NCI-H345 (cell line): ENCODE data around the gene ZNF775.

Source experiments
- DNase-seq: peaks from one replicate; lab custom pipeline; 2025; lab: John Stamatoyannopoulos, UW

Gene ZNF775

GRCh38 chr7:150346922-150347321 is 32.2 kb upstream of the ZNF775 start:
- DNase-seq = no peak

GRCh38 chr7:150351587-150352194 is 27.4 kb upstream of the ZNF775 start:
- DNase-seq = no peak

GRCh38 chr7:150355666-150356059 is 23.5 kb upstream of the ZNF775 start:
- DNase-seq = no peak

DNA sequence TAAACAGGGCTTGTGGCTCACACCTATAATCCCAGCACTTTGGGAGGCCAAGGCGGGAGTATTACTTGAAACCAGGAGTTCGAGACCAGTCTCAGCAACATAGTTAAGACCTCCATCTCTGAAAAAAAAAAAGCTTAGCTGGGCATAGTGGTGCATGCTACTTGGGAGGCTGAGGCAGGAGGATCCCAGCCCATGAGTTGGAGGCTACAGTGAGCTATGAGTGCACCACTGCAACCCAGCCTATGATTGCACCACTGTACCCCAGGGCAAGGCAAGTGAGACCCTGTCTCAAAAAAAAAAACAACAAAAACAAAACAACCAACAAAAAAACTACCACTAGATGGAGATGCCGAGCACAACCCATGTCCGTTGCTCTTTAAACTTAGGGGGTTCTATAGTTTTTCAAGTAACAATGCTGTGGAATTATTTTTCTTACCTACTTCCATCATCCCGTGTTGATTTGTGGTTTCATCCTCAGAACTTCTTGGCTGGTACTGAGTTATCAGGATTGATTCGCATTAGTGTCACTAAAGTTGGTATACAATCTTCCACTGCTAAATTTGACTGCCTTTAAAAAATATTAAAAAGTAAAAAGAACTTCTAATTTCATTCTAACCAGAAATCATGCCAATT is 22.7 kb upstream of the ZNF775 start:
- DNase-seq = peak; percentile 20

GRCh38 chr7:150357270-150357669 is 21.9 kb upstream of the ZNF775 start:
- DNase-seq = no peak

GRCh38 chr7:150357771-150358427 is 21.2 kb upstream of the ZNF775 start:
- no peak for DNase-seq

DNA sequence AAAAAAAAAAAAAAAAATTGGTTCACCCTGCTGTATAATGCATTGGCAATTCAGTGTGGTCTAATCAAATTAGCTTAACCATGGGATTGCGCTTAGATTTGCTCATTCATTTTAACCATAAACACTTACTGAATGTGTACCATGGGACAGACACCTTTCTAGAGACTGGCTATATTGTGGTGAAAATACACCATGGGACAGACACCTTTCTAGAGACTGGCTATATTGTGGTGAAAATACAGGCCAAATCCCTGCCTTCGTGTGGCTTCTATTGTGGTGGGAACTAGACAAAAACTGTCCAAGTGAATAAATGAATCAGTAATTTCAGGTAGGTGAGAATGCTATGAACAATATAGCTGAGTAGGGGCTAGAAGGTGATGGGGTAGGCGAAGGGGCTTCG is 20.7 kb upstream of the ZNF775 start:
- DNase-seq = no peak

DNA sequence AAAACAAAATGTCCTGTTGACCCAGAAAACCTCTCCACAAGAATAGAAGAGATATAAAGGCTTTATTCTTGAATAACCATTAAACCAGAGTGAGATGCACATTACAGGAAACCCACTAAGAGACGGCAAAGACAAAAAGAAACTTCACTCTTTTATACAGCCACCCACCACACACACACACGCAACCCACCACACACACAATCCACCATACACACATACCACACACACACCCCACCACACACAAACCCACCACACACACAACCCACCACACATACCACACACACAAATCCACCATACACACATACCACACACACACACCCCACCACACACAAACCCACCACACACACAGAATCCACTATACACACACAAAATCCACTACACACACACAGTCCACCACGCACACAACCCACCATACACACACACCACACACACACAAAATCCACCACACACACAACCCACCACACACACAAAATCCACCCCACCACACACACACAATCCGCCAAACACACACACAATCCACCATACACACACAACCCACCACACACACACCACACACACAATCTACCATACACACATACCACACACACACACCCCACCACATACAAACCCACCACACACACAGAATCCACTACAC is 20.0 kb upstream of the ZNF775 start:
- DNase-seq = no peak

DNA sequence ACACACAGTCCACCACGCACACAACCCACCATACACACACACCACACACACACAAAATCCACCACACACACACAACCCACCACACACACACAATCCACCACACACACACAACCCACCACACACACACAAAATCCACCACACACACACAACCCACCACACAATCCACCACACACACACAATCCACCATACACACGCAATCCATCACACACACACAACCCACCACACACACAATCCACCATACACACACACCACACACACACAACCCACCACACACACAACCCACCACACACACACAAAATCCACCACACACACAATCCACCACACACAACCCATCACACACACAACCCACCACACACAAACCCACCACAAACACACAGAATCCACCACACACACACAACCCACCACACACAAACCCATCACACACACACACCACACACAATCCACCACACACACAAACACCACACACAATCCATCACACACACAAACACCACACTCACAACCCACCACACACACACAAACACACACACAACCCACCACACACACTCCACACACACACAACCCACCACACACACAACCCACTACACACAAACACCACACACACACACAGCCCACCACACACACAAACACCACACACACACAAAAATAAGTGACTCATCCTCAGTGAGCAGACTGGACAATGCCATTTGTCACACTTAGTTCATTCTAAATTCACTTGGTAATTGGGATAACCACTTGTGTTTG is 19.3 kb upstream of the ZNF775 start:
- no peak for DNase-seq

- no peak for DNase-seq
Observed at GRCh38 chr7:150360363-150361058, 18.6 kb upstream of the ZNF775 start.

DNA sequence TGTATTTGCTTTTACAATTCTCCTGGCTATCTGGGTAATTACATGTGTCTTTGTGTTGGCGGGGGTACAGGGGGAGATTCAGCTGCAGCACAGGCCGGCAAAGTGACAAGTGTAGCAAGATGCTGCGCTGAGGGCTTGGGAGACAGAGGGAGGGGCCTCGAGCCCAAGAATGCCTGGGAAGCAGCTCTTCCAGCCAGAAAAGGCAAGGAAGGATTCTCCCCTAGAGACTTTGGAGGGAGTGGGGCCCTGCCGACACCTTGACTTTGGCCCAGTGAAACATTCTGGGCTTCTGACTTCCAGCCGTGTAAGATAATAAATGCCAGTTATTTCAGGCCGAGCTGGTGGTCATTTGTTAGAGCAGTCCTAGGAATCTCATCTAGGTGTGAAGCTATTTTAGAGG is 17.7 kb upstream of the ZNF775 start:
- DNase-seq = no peak

DNA sequence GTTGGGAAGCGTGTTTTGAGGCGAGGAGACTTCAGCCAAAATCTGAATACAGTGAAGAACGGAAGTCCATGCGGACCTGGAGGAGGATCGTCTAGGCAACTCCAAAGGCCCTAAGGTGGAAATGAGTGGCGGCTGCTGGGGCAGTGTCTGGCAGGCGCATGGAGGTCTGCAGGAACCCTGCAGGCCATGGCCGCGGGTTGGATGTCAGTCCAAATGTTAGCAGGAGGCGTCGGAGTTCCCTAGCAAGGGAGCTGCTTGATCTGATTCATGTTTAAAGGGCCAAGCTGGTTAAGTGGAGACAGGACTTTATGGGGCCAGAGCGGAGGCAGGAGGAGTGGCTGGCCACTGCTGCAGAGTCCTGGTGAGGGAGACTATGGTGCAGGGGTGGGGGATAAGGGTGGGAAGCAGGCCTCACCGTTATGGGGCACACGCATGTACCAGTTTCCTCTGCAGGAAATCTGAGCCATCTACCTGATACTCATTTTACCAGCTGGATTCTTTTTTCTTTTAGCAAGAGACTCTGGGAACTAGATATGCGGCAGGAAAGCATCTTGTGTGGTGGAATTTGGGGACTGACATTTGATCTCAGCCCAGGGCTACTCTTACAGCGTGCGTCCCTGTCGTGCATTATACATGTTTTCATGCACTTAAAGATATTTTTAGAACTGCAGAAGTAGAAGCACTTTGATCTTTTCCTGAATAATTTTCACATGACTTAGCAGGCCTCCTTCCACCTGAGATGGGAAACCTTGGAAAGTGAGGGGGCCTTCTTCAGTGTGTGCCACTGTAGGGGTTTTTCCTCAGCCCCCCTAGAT is 17.1 kb upstream of the ZNF775 start:
- no peak for DNase-seq

GRCh38 chr7:150363370-150363769 is 15.8 kb upstream of the ZNF775 start:
- DNase-seq = no peak

GRCh38 chr7:150363872-150364271 is 15.3 kb upstream of the ZNF775 start:
- DNase-seq = no peak

DNA sequence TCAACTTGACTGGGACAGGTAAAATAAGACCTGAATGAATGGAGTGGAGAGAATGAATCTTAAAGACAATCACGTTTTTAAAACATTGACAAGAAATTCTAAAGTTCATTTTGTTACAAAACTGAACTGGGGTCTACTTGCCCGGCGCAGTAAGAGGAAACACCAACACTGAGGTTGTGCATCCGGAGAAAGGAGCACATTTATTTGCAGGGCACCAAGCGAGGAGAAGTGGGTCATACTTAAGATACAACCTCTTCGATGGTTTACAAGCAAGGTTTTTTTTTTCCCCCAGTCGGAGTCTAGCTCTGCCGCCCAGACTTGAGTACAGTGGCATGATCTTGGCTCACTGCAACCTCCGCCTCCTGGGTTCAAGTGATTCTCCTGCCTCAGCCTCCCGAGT is 13.9 kb upstream of the ZNF775 start:
- no peak for DNase-seq

GRCh38 chr7:150365673-150366398 is 13.3 kb upstream of the ZNF775 start:
- no peak for DNase-seq

GRCh38 chr7:150367677-150368095 is 11.4 kb upstream of the ZNF775 start:
- no peak for DNase-seq

DNA sequence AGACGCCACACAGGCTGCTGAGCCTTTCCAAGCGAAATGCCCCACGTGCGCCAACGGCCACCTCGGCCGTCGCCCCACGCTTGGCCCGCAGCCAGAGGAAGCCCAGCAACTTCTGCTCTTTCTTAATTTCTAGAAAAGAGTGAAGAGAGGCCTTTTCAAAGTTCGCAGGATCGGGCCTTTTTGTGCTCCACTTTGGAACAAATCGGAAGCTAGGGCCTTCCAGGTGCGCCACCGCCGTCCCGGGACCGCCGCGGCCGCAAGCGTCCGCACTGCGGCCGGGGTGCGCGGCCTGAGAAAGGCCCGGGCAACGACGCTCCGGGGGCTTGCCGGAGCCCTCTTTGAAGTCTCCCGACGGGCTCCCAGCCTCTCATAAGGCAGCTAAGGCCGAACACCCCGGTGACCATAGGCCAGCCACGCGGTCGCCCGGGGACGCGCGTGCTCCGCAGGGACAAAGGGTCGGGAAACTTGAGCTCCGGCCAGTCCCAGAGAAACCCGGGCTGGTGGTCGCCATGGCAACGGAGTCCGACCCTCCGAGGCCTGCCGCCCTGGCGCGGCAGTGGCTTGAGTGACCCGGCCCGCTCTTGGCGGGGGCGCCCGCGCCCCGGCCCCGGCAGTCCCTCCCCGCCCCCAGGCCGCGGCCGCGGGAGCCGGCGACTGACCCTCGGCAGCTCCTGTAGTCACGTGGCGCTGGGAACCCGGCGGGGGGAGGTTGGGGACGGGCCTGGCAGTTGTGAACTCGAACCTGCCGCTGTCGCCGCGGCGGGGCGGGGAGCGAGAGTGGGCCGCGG is 10.8 kb upstream of the ZNF775 start, which contains the start of gene REPIN1:
TSS of gene REPIN1 (plus strand) at position 727 of the 788 bp plus-strand sequence. CDS start 890 bp downstream, outside the sequence.
- DNase-seq = peak; percentile 88
